Right forelimb (tissue), 1 donor: ENCODE results near the gene DCAF7.

Experiments
- DNase-seq: peaks from one replicate; pipeline ENCODE4 v3.0.0-alpha.2; 2018

DCAF7 gene

DNA sequence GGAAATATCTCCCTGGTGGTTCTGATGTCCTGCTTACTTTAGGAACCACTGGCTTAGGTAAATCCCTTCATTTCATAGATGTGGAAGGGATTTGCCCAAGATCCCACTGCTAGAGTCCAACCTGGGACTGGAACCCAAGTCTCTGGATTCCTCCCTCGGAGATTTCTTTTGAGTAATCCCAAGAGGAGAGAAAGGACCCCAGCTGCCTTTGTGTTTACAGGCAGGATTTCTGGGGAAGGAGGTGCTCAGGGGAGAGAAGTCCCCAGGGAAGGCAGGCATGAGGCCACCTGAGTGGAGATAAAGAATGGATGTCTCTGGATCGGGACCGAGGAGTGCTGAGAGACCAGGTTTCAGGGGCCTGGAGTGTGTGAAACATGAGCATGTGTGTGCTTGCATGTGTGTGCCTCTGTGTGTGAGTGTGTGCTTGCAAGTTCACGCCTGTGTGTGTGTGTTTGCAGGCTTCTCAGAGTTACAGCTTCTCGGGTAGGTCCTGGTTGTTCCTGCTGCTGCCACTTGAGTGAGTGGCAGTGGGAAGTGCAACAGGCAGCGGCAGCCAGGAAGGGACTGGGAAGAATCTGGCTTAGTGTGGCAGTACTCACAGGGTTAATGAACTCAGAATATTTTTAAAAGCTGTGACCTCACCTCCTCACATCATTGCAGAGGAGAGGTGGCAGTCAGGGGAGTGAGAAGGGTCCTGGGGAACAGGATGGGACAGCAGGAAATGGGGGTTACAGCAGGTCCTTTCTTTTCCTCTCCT is 24.9 kb upstream of the DCAF7 start:
- no peak for DNase-seq

GRCh38 chr17:63526861-63527260 is 23.4 kb upstream of the DCAF7 start:
- DNase-seq, result no peak

DNA sequence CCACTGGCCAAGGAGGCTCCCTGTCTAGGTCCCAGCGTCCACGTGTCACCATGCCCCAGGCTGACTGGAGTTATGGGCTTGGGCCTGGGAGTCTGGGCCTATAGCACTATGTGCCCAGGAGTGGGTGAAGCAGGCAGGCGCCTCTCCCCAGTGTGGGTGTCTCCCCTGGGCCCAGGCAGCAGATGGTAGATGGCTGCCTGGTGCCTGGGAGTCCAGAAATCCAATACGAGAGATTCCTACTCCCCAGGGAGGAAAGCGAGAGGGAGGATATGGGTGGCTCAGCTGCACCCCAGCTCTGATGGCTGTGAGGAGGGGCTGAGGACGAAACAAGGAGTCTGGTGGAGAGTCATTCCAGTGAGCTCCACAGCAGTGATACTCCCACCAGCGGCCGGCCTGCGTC is 22.1 kb upstream of the DCAF7 start:
- DNase-seq, result no peak

DNA sequence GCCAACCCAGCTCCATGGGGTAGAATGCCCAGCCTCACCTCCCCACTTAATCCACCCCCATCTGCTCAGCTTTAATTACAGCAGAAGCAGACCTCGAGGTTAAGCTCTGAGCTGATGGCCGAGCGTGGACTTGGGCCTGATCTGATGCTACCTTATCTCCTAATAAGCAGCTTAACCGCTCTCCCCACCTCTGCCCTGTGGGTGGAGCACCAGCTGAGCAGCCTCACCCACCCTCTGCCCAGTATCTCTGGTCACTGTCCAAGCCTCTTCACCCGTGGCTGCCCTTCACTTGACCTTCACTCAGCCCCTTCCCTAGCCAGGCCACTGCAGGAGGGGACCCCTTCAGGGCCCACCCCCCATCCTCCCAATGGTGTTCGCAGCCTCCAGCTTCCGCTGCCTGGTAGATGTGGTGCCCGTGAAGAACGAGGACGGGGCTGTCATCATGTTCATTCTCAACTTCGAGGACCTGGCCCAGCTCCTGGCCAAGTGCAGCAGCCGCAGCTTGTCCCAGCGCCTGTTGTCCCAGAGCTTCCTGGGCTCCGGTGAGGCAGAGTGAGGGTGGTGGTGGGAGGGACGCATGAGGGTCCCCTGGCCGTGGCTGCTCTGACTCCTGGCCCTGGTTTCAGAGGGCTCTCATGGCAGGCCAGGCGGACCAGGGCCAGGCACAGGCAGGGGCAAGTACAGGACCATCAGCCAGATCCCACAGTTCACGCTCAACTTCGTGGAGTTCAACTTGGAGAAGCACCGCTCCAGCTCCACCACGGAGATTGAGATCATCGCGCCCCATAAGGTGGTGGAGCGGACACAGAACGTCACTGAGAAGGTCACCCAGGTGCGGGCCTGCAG is 20.3 kb upstream of the DCAF7 start:
- DNase-seq, result no peak

- DNase-seq, result no peak
Measured at GRCh38 chr17:63530557-63531021, 19.7 kb upstream of the DCAF7 start.

- no peak for DNase-seq
Measured at GRCh38 chr17:63531022-63531965, 19.0 kb upstream of the DCAF7 start.

GRCh38 chr17:63533433-63534077 is 16.7 kb upstream of the DCAF7 start:
- DNase-seq, result no peak

GRCh38 chr17:63534078-63534570 is 16.2 kb upstream of the DCAF7 start:
- no peak for DNase-seq

DNA sequence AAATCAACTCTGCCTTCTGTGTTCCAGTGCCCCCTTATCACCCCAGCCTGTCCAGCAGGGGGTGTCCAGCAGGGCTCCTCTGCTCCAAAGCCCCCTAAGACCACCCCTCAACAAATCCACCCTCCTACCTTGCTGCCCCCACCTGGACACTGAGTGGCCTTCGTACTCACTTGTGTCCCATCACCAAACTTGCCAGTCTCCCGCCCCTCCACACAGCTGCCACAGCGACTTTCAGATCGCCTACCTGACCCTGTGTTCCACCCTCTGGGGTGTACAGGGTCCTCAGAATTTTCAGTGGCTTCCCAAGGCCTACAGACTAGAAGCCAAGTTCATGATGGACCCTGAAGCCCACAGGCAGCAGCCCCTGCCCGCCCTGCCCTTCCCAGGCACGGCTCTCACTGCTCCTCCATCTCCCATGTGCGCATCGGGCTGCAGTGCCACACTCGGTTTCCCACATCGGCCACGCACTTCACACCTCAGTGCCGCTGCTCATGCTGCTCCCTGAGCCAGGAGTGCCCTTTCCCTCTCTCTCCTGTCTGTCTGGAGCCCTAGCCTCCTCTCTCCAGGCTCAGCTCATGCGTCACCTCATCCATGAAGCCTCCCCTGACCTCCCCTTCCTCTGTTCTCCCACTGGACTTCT is 15.3 kb upstream of the DCAF7 start:
- DNase-seq, result no peak

GRCh38 chr17:63535640-63536039 is 14.6 kb upstream of the DCAF7 start:
- DNase-seq, result no peak

GRCh38 chr17:63537001-63537400 is 13.3 kb upstream of the DCAF7 start:
- no peak for DNase-seq

DNA sequence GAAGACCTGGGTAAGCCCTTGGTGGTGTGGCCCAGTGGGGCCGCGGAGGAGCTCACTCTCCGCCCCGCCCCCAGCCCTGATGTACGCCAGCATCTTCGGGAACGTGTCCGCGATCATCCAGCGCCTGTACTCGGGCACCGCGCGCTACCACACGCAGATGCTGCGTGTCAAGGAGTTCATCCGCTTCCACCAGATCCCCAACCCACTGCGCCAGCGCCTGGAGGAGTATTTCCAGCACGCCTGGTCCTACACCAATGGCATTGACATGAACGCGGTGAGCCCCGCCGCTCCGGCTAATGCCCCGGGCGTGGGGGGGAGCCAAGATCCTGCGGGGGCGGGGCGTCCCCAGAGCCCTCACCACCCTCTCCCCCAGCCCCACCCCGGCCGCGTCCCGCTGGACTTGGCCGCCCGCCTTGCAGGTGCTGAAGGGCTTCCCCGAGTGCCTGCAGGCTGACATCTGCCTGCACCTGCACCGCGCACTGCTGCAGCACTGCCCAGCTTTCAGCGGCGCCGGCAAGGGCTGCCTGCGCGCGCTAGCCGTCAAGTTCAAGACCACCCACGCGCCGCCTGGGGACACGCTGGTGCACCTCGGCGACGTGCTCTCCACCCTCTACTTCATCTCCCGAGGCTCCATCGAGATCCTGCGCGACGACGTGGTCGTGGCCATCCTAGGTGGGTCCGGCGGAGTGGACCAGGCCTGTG is 12.1 kb upstream of the DCAF7 start:
- no peak for DNase-seq

GRCh38 chr17:63538693-63539595 is 11.3 kb upstream of the DCAF7 start:
- no peak for DNase-seq

- DNase-seq, result no peak
Measured at GRCh38 chr17:63540590-63540989, 9.7 kb upstream of the DCAF7 start.

DNA sequence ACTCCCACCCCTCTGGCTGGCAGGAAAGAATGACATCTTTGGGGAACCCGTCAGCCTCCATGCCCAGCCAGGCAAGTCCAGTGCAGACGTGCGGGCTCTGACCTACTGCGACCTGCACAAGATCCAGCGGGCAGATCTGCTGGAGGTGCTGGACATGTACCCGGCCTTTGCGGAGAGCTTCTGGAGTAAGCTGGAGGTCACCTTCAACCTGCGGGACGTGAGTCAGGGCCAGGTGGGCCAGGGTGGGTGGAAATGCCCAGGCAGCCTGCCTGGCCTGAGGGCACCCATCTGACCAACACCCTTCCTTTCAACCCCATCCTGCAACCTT is 8.1 kb upstream of the DCAF7 start:
- no peak for DNase-seq

DNA sequence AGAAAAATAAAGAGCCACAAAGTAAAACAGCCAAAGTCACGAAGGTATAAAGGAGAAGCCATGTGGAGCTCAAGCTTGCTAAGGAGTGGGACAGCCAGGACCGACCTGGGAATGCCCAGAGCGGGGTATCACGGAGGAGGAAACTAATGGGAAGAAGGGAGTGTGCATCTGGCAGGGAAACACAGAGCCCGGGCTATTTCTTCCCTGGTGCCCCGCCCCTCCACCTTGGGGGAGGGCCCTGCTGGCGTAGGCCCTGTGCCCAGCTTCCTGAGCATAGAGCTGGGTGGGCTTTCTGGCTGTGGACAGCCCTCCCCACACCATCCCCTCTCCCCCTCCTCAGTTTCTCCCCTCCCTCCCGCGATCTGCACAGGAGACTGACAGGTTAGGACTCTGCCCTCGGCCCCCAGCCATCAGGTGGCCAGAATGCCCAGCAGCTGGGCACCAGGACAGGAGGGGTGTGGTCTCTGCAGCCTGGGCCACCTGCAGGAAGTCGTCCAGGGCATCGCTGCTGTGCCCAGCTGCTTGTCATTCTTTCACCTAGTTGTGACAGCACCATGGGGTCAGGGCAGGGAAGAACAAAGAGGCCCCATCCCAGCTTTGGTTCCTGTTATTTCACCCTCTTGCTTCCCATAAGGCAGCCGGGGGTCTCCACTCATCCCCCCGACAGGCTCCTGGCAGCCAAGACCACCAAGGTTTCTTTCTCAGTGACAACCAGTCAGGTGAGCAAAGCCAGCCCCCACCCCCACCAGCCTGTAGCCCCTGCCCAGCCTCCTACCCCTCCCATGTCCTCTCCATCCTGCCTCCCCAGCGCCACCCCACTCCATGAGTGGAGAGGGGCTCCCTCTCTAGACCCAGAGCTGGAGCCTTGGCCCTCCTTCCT is 7.1 kb upstream of the DCAF7 start:
- DNase-seq, result no peak

- no peak for DNase-seq
Measured at GRCh38 chr17:63543822-63544420, 6.4 kb upstream of the DCAF7 start.

GRCh38 chr17:63544467-63545301 is 5.6 kb upstream of the DCAF7 start:
- DNase-seq, result no peak
